Astrocyte (in vitro differentiated cells and primary cell): ENCODE data around the gene TMEM266. TPM values are rescaled to one million over a fixed set of nuclear protein-coding genes. Genes with fewer than 3 reads are reported as not detected.
"Not testable (repeated sequence)": the region's sequence is repeated elsewhere in the genome, so short reads cannot be mapped to it uniquely, and the experiment has no call there.

Source experiments
- DNase-seq: peaks from one replicate; pipeline ENCODE4 v3.0.0-alpha.2; 2010; ENCODE audit warnings: low read depth
- FAIRE-seq: peaks from 2 replicates; lab custom pipeline; 2011; peaks lifted over from hg19 to GRCh38; lab: Jason Lieb, UNC
- H2AFZ ChIP-seq: 2 replicates; pipeline ENCODE4 v1.6.0; 2012; ENCODE audit warnings: low read depth, low read length, inconsistent platforms
- H3K27ac ChIP-seq: 2 replicates; pipeline ENCODE4 v1.5.1; 2011; ENCODE audit warnings: low read depth, low read length, inconsistent platforms
- H3K27me3 ChIP-seq: 2 replicates; pipeline ENCODE4 v1.6.0; 2011; ENCODE audit warnings: low read length, inconsistent platforms; ENCODE audit not compliant: insufficient read depth
- H3K36me3 ChIP-seq: 2 replicates; pipeline ENCODE4 v1.5.1; 2011; ENCODE audit warnings: low read length, inconsistent platforms; ENCODE audit not compliant: insufficient read depth
- H3K4me1 ChIP-seq: 2 replicates; pipeline ENCODE4 v1.5.1; 2011; ENCODE audit warnings: low read length, inconsistent platforms; ENCODE audit not compliant: insufficient read depth
- H3K4me2 ChIP-seq: 2 replicates; pipeline ENCODE4 v1.6.0; 2012; ENCODE audit warnings: low read length, inconsistent platforms
- H3K4me3 ChIP-seq: 2 replicates; pipeline ENCODE4 v1.5.1; 2011; ENCODE audit warnings: low read depth, mild to moderate bottlenecking, low read length, inconsistent platforms; ENCODE audit not compliant: insufficient read depth
- H3K79me2 ChIP-seq: 2 replicates; pipeline ENCODE4 v1.6.0; 2012; ENCODE audit warnings: mild to moderate bottlenecking, low read length, inconsistent platforms; ENCODE audit not compliant: insufficient read depth
- H3K9ac ChIP-seq: 2 replicates; pipeline ENCODE4 v1.6.0; 2012; ENCODE audit warnings: mild to moderate bottlenecking, low read length, inconsistent platforms
- H3K9me3 ChIP-seq: 2 replicates; pipeline ENCODE4 v1.5.1; 2012; ENCODE audit warnings: low read depth, mild to moderate bottlenecking, low read length, inconsistent platforms; ENCODE audit not compliant: insufficient read depth
- H4K20me1 ChIP-seq: 2 replicates; pipeline ENCODE4 v1.6.0; 2012; ENCODE audit warnings: low read length, inconsistent platforms; ENCODE audit not compliant: insufficient read depth
- H3K27ac Mint-ChIP-seq: one replicate; pipeline ENCODE4 v1.8.0; 2021; ENCODE audit warnings: mild to moderate bottlenecking, mixed read lengths; ENCODE audit not compliant: unreplicated experiment
- H3K27me3 Mint-ChIP-seq: one replicate; pipeline ENCODE4 v1.8.0; 2021; ENCODE audit warnings: low read depth, mixed read lengths; ENCODE audit not compliant: unreplicated experiment
- H3K36me3 Mint-ChIP-seq: one replicate; pipeline ENCODE4 v1.8.0; 2021; ENCODE audit warnings: low read depth, mixed read lengths; ENCODE audit not compliant: unreplicated experiment
- H3K4me1 Mint-ChIP-seq: one replicate; pipeline ENCODE4 v1.8.0; 2021; ENCODE audit warnings: low read depth, mixed read lengths; ENCODE audit not compliant: unreplicated experiment
- H3K4me3 Mint-ChIP-seq: one replicate; pipeline ENCODE4 v1.8.0; 2021; ENCODE audit warnings: mild to moderate bottlenecking, moderate library complexity, mixed read lengths; ENCODE audit not compliant: unreplicated experiment
- H3K9me3 Mint-ChIP-seq: one replicate; pipeline ENCODE4 v1.8.0; 2021; ENCODE audit warnings: mild to moderate bottlenecking, mixed read lengths; ENCODE audit not compliant: unreplicated experiment
- CTCF ChIP-seq: IDR thresholded peaks from 2 replicates; pipeline ENCODE4 v1.5.1; 2011; ENCODE audit warnings: low read depth, mild to moderate bottlenecking, inconsistent platforms, low read length, moderate library complexity; ENCODE audit not compliant: insufficient read depth
- EZH2 ChIP-seq: IDR thresholded peaks from 2 replicates; pipeline ENCODE4 v1.6.1; 2012; ENCODE audit warnings: mild to moderate bottlenecking, low read length, inconsistent platforms; ENCODE audit not compliant: insufficient read depth
- total RNA-seq: library from RNA; stranded (reverse); gene quantifications from 2 replicates; pipeline ENCODE4 v1.2.1, GENCODE V29; 2021

Gene TMEM266
- total RNA-seq, 1 donor from 2014 or later = 0.36 TPM

DNA sequence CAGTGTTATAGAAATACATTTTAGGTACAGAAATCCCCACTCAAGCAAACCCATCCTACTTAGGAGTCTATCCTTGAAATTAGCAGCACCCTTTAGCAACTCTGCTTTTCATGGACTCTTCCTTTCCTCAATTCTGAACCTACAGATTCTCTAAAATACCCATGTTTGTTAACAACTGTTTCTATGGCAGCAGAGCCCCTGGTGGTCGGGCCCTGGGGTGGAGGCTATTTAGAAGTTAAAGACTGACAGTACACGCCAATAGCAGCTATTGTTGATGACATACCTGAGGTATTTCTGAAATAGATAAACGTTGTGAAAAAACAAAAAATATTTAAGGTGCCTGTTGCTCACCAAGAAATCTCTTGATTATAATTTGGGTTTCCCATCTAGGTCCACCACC lies 24.2 kb upstream of the TMEM266 start:
- Histone ChIP-seq H3K4me3 (no peak overlapping the region), H3K27me3 (peaks cover 2% of the 10 kb centered on the region), H4K20me1 (no peaks in the 10 kb centered on the region), H3K4me1 (no peaks in the 10 kb centered on the region), H3K79me2 (no peaks in the 10 kb centered on the region), H3K9me3 (no peaks in the 10 kb centered on the region), H3K36me3 (no peaks in the 10 kb centered on the region), H3K4me2 (no peak overlapping the region), H3K9ac (no peak overlapping the region), H2AFZ (no peak overlapping the region), H3K27ac (no peak overlapping the region)
- TF ChIP-seq CTCF (no peak), EZH2 (no peak)
- DNase-seq (no peak), FAIRE-seq (no peak)
- Mint-ChIP-seq H3K9me3 (peaks cover 2% of the 10 kb centered on the region), H3K4me1 (no peaks in the 10 kb centered on the region), H3K4me3 (no peak overlapping the region), H3K36me3 (no peaks in the 10 kb centered on the region), H3K27me3 (no peaks in the 10 kb centered on the region), H3K27ac (no peak overlapping the region)

DNA sequence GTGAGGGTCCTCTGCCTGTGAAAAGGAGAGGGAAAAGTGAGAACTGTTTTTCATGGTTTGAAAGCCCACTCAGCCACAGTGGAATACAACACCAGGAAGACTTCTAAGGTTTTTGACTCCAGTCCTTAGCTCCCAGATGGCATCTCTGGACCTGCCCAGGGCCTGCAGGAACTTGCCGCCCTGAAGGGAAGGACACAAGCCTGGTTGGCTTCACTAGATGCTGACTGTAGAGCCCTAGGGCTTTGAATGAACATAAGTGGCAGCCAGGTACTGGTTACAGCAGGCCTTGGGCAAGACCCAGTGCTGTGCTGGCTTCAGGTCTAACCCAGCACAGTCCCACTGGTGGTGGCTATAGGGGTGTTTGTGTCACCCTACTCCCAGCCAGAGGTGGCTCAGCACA lies 21.3 kb upstream of the TMEM266 start:
- no peak for FAIRE-seq

DNA sequence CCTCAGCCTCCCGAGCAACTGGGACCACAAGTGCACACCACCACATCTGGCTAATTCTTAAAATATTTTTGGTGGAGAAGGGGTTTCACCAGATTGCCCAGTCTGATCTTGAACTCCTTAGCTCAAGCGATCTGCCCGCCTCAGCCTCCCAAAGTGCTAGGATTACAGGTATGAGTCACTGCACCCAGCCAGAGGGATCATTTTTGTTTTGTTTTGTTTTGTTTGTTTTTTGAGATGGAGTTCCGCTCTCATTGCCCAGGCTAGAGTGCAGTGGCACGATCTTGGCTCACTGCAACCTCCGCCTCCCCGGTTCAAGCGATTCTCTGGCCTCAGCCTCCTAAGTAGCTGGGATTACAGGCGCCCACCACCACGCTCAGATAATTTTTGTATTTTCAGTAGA lies 5.6 kb upstream of the TMEM266 start:
- H4K20me1 ChIP-seq, H3K27ac Mint-ChIP-seq, H3K36me3 Mint-ChIP-seq, H3K4me2 ChIP-seq, H3K4me3 Mint-ChIP-seq, H3K27ac ChIP-seq, FAIRE-seq, H2AFZ ChIP-seq, H3K79me2 ChIP-seq, H3K9ac ChIP-seq, H3K36me3 ChIP-seq, H3K4me3 ChIP-seq, H3K4me1 ChIP-seq, H3K27me3 Mint-ChIP-seq, H3K9me3 Mint-ChIP-seq, H3K4me1 Mint-ChIP-seq, DNase-seq, H3K9me3 ChIP-seq: not testable (repeated sequence)
- H3K27me3 ChIP-seq = peaks cover 22% of the 10 kb centered on the region

More for the DNA sequence above, 21.3 kb upstream of the TMEM266 start:
- peaks cover 8% of the 10 kb centered on the region for H3K9me3 Mint-ChIP-seq
- H3K4me2 ChIP-seq = no peak overlapping the region
- no peak overlapping the region for H3K9ac ChIP-seq
- no peaks in the 10 kb centered on the region for H3K4me1 ChIP-seq
- peaks cover 2% of the 10 kb centered on the region for H3K36me3 Mint-ChIP-seq
- no peaks in the 10 kb centered on the region for H3K9me3 ChIP-seq
- H3K27ac Mint-ChIP-seq = no peak overlapping the region
- H3K36me3 ChIP-seq = no peaks in the 10 kb centered on the region
- no peaks in the 10 kb centered on the region for H4K20me1 ChIP-seq
- H3K4me1 Mint-ChIP-seq = no peaks in the 10 kb centered on the region
- H3K27me3 ChIP-seq = peaks cover 2% of the 10 kb centered on the region
- H3K4me3 Mint-ChIP-seq = no peak overlapping the region
- no peak overlapping the region for H2AFZ ChIP-seq
- no peak overlapping the region for H3K4me3 ChIP-seq
- H3K79me2 ChIP-seq = no peaks in the 10 kb centered on the region
- H3K27me3 Mint-ChIP-seq = no peaks in the 10 kb centered on the region
- DNase-seq = no peak
- H3K27ac ChIP-seq = no peak overlapping the region
- no peak for TF ChIP-seq EZH2
- no peak for TF ChIP-seq CTCF
